Panc1 (cell line): ENCODE data around the gene SHC1.

Source experiments
- POLR2AphosphoS5 ChIP-seq: IDR thresholded peaks from 2 replicates; pipeline ENCODE4 v1.6.1; 2012; ENCODE audit warnings: mild to moderate bottlenecking, low read depth, low read length, moderate library complexity
- SIN3A ChIP-seq: IDR thresholded peaks from 2 replicates; pipeline ENCODE4 v1.6.1; 2012; ENCODE audit warnings: low read depth, mild to moderate bottlenecking, low read length, moderate library complexity, borderline replicate concordance; ENCODE audit not compliant: insufficient read depth
- TF ChIP-seq, protein P1 (sequence below): fragments of 450-650 bp; IDR thresholded peaks from 2 replicates; pipeline ENCODE4 v1.5.1; 2017; ENCODE audit warnings: mild to moderate bottlenecking
- TF ChIP-seq, protein P2 (sequence below), 2 experiments: IDR thresholded peaks; 2 replicates each; pipeline ENCODE4 v1.6.1; 2011 to 2012; ENCODE audit warnings: low read depth in 2 of 2, control low read depth in 1 of 2, low read length in 1 of 2, mild to moderate bottlenecking in 1 of 2, moderate library complexity in 1 of 2; ENCODE audit not compliant: insufficient read depth in 1 of 2

DNA sequence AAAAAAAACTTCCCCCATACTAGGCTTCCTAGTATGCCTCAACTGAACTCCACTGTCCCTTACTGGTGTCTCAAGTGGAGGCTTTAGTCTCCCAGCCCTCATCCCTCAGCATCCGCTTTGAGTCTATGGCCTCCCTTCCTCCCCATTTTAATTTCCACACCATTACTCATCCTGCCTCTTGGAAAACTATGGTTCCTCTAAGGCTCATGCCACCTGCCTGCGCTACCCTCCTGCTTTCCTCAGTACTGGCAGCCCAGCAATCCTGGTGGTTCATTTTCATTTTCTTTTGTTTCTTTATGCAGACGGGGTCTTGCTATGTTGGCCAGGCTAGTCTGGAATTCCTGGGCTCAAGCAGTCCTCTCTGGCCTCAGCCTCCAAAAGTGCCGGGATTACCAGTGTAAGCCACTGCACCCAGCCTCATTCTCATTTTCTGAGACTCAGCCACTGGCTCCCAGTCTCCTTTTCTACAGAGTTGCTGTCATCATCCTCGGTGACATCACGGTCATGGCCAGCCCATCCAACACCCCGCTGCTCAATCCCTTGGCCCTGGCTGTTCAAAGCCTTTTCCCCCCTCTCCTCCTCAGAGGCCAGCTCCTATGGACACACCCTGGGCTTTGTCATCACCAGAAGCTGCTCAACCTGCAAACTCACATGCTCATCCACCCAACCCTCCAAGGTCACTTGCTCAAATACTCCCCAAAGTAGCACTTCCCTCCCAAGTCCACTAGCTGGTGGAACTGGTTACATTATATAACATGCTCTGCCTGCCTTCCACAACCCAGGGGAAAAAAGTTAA lies 31.7 kb downstream of the SHC1 start:
- TF ChIP-seq, protein P1, sequence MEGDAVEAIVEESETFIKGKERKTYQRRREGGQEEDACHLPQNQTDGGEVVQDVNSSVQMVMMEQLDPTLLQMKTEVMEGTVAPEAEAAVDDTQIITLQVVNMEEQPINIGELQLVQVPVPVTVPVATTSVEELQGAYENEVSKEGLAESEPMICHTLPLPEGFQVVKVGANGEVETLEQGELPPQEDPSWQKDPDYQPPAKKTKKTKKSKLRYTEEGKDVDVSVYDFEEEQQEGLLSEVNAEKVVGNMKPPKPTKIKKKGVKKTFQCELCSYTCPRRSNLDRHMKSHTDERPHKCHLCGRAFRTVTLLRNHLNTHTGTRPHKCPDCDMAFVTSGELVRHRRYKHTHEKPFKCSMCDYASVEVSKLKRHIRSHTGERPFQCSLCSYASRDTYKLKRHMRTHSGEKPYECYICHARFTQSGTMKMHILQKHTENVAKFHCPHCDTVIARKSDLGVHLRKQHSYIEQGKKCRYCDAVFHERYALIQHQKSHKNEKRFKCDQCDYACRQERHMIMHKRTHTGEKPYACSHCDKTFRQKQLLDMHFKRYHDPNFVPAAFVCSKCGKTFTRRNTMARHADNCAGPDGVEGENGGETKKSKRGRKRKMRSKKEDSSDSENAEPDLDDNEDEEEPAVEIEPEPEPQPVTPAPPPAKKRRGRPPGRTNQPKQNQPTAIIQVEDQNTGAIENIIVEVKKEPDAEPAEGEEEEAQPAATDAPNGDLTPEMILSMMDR, result no peak
- TF ChIP-seq, protein P2, sequence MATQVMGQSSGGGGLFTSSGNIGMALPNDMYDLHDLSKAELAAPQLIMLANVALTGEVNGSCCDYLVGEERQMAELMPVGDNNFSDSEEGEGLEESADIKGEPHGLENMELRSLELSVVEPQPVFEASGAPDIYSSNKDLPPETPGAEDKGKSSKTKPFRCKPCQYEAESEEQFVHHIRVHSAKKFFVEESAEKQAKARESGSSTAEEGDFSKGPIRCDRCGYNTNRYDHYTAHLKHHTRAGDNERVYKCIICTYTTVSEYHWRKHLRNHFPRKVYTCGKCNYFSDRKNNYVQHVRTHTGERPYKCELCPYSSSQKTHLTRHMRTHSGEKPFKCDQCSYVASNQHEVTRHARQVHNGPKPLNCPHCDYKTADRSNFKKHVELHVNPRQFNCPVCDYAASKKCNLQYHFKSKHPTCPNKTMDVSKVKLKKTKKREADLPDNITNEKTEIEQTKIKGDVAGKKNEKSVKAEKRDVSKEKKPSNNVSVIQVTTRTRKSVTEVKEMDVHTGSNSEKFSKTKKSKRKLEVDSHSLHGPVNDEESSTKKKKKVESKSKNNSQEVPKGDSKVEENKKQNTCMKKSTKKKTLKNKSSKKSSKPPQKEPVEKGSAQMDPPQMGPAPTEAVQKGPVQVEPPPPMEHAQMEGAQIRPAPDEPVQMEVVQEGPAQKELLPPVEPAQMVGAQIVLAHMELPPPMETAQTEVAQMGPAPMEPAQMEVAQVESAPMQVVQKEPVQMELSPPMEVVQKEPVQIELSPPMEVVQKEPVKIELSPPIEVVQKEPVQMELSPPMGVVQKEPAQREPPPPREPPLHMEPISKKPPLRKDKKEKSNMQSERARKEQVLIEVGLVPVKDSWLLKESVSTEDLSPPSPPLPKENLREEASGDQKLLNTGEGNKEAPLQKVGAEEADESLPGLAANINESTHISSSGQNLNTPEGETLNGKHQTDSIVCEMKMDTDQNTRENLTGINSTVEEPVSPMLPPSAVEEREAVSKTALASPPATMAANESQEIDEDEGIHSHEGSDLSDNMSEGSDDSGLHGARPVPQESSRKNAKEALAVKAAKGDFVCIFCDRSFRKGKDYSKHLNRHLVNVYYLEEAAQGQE (IDR thresholded peaks at IDR 0.05; ENCODE audit: insufficient read depth in 1 of 2, low read depth in 2 of 2, low read length in 1 of 2), result no peak
- TF ChIP-seq POLR2AphosphoS5 (no peak), SIN3A (no peak)
